NB4 (cell line): Measurements from ENCODE around the gene ITGAE.

Experiments
- MYC ChIP-seq: IDR thresholded peaks from 2 replicates; pipeline ENCODE4 v1.6.1; 2011; ENCODE audit warnings: low read depth, low read length
- POLR2A ChIP-seq: IDR thresholded peaks from 2 replicates; pipeline ENCODE4 v1.6.1; 2011; ENCODE audit warnings: mild to moderate bottlenecking; ENCODE audit not compliant: insufficient read length; ENCODE audit errors: extremely low read depth
- TF ChIP-seq, protein P1 (sequence below): IDR thresholded peaks from one replicate; pipeline ENCODE4 v1.5.1; 2012; ENCODE audit warnings: low read depth, low read length

GRCh38 chr17:3681565-3681964 is 119.4 kb downstream of the ITGAE start:
- TF ChIP-seq, protein P1, sequence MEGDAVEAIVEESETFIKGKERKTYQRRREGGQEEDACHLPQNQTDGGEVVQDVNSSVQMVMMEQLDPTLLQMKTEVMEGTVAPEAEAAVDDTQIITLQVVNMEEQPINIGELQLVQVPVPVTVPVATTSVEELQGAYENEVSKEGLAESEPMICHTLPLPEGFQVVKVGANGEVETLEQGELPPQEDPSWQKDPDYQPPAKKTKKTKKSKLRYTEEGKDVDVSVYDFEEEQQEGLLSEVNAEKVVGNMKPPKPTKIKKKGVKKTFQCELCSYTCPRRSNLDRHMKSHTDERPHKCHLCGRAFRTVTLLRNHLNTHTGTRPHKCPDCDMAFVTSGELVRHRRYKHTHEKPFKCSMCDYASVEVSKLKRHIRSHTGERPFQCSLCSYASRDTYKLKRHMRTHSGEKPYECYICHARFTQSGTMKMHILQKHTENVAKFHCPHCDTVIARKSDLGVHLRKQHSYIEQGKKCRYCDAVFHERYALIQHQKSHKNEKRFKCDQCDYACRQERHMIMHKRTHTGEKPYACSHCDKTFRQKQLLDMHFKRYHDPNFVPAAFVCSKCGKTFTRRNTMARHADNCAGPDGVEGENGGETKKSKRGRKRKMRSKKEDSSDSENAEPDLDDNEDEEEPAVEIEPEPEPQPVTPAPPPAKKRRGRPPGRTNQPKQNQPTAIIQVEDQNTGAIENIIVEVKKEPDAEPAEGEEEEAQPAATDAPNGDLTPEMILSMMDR: no peak
- TF ChIP-seq POLR2A (no peak), MYC (no peak)
